ENCODE measurements around the gene PMEPA1.

Gene PMEPA1

GRCh38 chr20:57743450-57744095 lies 33.8 kb upstream of the PMEPA1 start:
- no peak for DNase-seq
- no peak for TF ChIP-seq CTCF (IDR thresholded peaks at IDR 0.05; ENCODE audit: low read depth, low read length)
- H3K36me3 ChIP-seq: no peaks in the 10 kb centered on the region
- no peaks in the 10 kb centered on the region for H3K9me3 ChIP-seq (ENCODE audit: severe bottlenecking)
- no peak overlapping the region for H3K27ac ChIP-seq
- no peaks in the 10 kb centered on the region for H3K27me3 ChIP-seq (ENCODE audit: insufficient read depth, low read depth, severe bottlenecking)
- no peak overlapping the region for H3K4me3 ChIP-seq (ENCODE audit: low read depth, low read length)

- Histone ChIP-seq H3K4me3 (ENCODE audit: low read depth, low read length) (no peak overlapping the region), H3K27me3 (ENCODE audit: insufficient read depth, low read depth, severe bottlenecking) (no peaks in the 10 kb centered on the region), H3K9me3 (ENCODE audit: severe bottlenecking) (no peaks in the 10 kb centered on the region), H3K27ac (no peak overlapping the region), H3K36me3 (no peaks in the 10 kb centered on the region)
- no peak for DNase-seq
- no peak for TF ChIP-seq CTCF (IDR thresholded peaks at IDR 0.05; ENCODE audit: low read depth, low read length)
These were observed 32.8 kb upstream of the PMEPA1 start for GRCh38 chr20:57742507-57743181.

GRCh38 chr20:57738484-57738883 lies 28.7 kb upstream of the PMEPA1 start:
- no peak for TF ChIP-seq CTCF (IDR thresholded peaks at IDR 0.05; ENCODE audit: low read depth, low read length)
- Histone ChIP-seq H3K9me3 (ENCODE audit: severe bottlenecking) (no peaks in the 10 kb centered on the region), H3K27ac (no peak overlapping the region), H3K27me3 (ENCODE audit: insufficient read depth, low read depth, severe bottlenecking) (no peaks in the 10 kb centered on the region), H3K36me3 (no peaks in the 10 kb centered on the region), H3K4me3 (ENCODE audit: low read depth, low read length) (no peak overlapping the region)
- no peak for DNase-seq

- no peaks in the 10 kb centered on the region for H3K27me3 ChIP-seq (ENCODE audit: insufficient read depth, low read depth, severe bottlenecking)
- DNase-seq: no peak
- H3K36me3 ChIP-seq: no peaks in the 10 kb centered on the region
- no peak for TF ChIP-seq CTCF (IDR thresholded peaks at IDR 0.05; ENCODE audit: low read depth, low read length)
- H3K27ac ChIP-seq: no peak overlapping the region
- H3K4me3 ChIP-seq (ENCODE audit: low read depth, low read length): no peak overlapping the region
- no peaks in the 10 kb centered on the region for H3K9me3 ChIP-seq (ENCODE audit: severe bottlenecking)
These were observed 28.2 kb upstream of the PMEPA1 start for GRCh38 chr20:57738053-57738452.

GRCh38 chr20:57737349-57737748 lies 27.5 kb upstream of the PMEPA1 start:
- Histone ChIP-seq H3K36me3 (no peaks in the 10 kb centered on the region), H3K9me3 (ENCODE audit: severe bottlenecking) (no peaks in the 10 kb centered on the region), H3K4me3 (ENCODE audit: low read depth, low read length) (no peak overlapping the region), H3K27ac (peak overlapping the region; percentile 44; the same call in 1 of the 2 replicates), H3K27me3 (ENCODE audit: insufficient read depth, low read depth, severe bottlenecking) (no peaks in the 10 kb centered on the region)
- no peak for TF ChIP-seq CTCF (IDR thresholded peaks at IDR 0.05; ENCODE audit: low read depth, low read length)
- DNase-seq: no peak
